IgD-negative memory B cell (primary cell): ENCODE data around the gene TCF4. TPM values are rescaled to one million over a fixed set of nuclear protein-coding genes. Genes with fewer than 3 reads are reported as not detected.

Source experiments
- H3K27ac Mint-ChIP-seq, 3 donors: one replicate each; pipeline ENCODE4 v1.8.0; 2020 to 2022; ENCODE audit warnings: mild to moderate bottlenecking in 3 of 3, mixed read lengths in 3 of 3, moderate library complexity in 1 of 3
- H3K27me3 Mint-ChIP-seq: one replicate; pipeline ENCODE4 v1.8.0; 2021; ENCODE audit warnings: mixed read lengths
- H3K36me3 Mint-ChIP-seq: one replicate; pipeline ENCODE4 v1.8.0; 2020; ENCODE audit warnings: mild to moderate bottlenecking, mixed read lengths
- H3K4me1 Mint-ChIP-seq, 3 donors: one replicate each; pipeline ENCODE4 v1.8.0; 2020 to 2022; ENCODE audit warnings: mixed read lengths in 3 of 3, mild to moderate bottlenecking in 1 of 3
- H3K4me3 Mint-ChIP-seq, 4 donors: one replicate each; pipeline ENCODE4 v1.8.0; 2020 to 2022; ENCODE audit warnings: mild to moderate bottlenecking in 4 of 4, mixed read lengths in 4 of 4, moderate library complexity in 3 of 4
- H3K9me3 Mint-ChIP-seq, 3 donors: one replicate each; pipeline ENCODE4 v1.8.0; 2020 to 2021; ENCODE audit warnings: mixed read lengths in 3 of 3, mild to moderate bottlenecking in 1 of 3
- polyA plus RNA-seq: library from polyadenylated mRNA; unstranded; fragments of 300-500 nt; fragmentation: Illumina TruSeq; gene quantifications from one replicate; pipeline ENCODE4 v1.2.3, GENCODE V29; 2021

TCF4 gene
- polyA plus RNA-seq, 1 donor from 2014 or later = 256 TPM

DNA sequence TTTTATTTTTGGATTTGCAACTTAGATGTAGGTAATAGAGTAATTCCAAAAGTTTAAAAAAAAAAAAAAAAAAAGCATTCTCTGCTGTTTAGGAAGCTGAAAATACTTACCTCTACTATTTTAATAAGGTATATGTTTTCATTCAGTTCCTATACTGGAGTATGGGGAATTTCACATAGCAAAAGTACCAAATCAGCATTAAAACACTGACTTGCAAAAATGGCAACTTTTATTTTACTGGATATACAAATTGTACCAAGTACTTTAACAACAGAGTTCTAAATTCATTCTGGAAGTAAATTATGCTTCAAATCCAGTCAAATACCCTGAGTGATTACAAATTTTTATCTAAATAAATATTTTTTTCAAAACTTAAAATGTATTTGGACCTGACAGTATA is 76.7 kb downstream of the TCF4 start:
- no peaks in the 10 kb centered on the region for H3K27me3 Mint-ChIP-seq
- H3K27ac Mint-ChIP-seq = peak overlapping the region in 2 of 3 donors; percentile 73 to 75
- peaks cover 3% of the 10 kb centered on the region for H3K36me3 Mint-ChIP-seq
- peaks cover 15 to 25% (median 20%) of the 10 kb centered on the region in 3 donors for H3K4me1 Mint-ChIP-seq
- peak overlapping the region in 3 of 4 donors; percentile 31 to 74 (median 65) for H3K4me3 Mint-ChIP-seq
- no peaks in the 10 kb centered on the region for H3K9me3 Mint-ChIP-seq

DNA sequence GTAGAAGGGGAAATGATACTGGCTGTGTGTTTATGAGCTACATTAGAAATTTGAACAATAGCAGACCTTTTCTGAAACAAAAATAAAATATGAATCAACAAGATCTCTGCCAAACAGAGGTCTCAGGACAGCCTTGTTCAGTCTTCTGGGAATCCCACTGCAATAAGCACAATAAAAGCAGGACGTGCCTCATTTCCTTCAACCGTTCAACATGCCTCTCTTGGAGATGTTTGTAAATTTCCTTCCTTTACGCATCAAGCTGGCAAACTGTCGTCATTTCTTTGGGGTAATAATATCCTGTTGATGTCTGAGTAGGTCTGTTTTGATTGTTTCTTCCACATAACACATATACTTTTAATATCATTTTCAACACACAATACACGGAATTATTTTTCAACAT is 77.2 kb downstream of the TCF4 start:
- Mint-ChIP-seq H3K4me1 (peaks cover 20 to 30% (median 24%) of the 10 kb centered on the region in 3 donors), H3K27me3 (no peaks in the 10 kb centered on the region), H3K27ac (peak overlapping the region; percentile 73 to 90 (median 75)), H3K9me3 (no peaks in the 10 kb centered on the region), H3K4me3 (peak overlapping the region; percentile 31 to 74 (median 64)), H3K36me3 (peaks cover 3% of the 10 kb centered on the region)

DNA sequence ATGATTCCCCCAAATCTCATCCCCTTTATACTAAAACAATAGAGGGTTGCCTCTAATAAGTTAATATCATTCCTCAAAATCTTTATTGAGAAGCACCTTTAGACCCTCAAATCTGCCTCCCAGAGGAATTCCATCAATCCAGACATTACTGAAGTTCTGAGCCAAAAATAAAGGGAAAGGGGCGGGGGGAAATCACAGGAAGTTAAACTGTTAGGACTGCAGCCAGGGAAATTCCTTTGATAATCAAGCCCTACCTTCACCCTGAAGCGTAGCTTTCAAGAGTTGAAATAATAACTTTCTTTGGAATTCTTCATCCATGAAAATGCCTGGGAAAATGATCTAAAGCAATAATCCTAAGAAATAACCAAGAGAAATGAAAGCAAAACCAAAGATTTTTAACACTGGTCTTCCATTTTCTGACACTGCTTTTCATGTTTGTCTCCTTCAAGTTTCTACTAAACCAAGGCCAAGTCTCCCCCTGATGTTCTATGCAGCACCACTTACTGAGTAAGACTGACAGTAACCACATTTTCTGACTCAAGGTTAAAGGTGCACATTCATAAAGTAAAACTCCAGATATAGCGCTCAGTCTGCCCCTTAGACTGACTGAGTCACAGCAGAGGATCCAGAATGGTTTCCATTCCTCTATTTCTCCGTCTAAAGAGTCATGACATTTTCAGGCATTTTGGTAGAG is 78.2 kb downstream of the TCF4 start:
- H3K36me3 Mint-ChIP-seq = peaks cover 3% of the 10 kb centered on the region
- peak overlapping the region; percentile 73 to 90 (median 75) for H3K27ac Mint-ChIP-seq
- no peaks in the 10 kb centered on the region for H3K9me3 Mint-ChIP-seq
- H3K4me1 Mint-ChIP-seq = peaks cover 20 to 31% (median 27%) of the 10 kb centered on the region in 3 donors
- no peaks in the 10 kb centered on the region for H3K27me3 Mint-ChIP-seq
- H3K4me3 Mint-ChIP-seq = peak overlapping the region; percentile 31 to 74 (median 64)

DNA sequence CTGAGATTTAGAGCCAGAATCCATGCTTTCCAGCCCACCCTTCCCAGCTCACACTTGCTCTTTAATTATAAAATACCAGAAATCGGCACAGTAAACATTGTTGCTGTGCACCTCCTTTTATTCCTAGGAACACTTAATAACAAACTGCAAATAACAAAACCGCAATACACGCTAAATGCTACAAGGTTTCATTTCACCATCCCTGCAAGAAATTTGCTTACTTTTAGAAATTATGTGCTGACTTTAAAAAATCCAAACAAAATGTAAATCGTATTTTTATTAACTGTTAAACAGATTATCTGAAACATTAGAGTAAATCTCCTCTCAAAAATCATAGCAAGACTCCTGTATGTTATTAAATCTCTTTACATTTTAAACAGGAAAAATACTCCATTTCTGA is 79.3 kb downstream of the TCF4 start:
- H3K27me3 Mint-ChIP-seq = no peaks in the 10 kb centered on the region
- H3K4me3 Mint-ChIP-seq = peak overlapping the region in 1 of 4 donors; percentile 23
- peaks cover 20 to 31% (median 28%) of the 10 kb centered on the region in 3 donors for H3K4me1 Mint-ChIP-seq
- peaks cover 3% of the 10 kb centered on the region for H3K36me3 Mint-ChIP-seq
- H3K9me3 Mint-ChIP-seq = no peaks in the 10 kb centered on the region
- no peak overlapping the region for H3K27ac Mint-ChIP-seq

GRCh38 chr18:55506074-55506473 is 81.9 kb downstream of the TCF4 start:
- no peaks in the 10 kb centered on the region for H3K27me3 Mint-ChIP-seq
- H3K4me3 Mint-ChIP-seq = peak overlapping the region in 1 of 4 donors; percentile 75
- H3K4me1 Mint-ChIP-seq = peaks cover 23 to 34% (median 27%) of the 10 kb centered on the region in 3 donors
- H3K36me3 Mint-ChIP-seq = peaks cover 3% of the 10 kb centered on the region
- H3K27ac Mint-ChIP-seq = peak overlapping the region in 2 of 3 donors; percentile 13 to 88
- H3K9me3 Mint-ChIP-seq = no peaks in the 10 kb centered on the region

- H3K4me3 Mint-ChIP-seq = no peak overlapping the region
- H3K36me3 Mint-ChIP-seq = peaks cover 3% of the 10 kb centered on the region
- H3K9me3 Mint-ChIP-seq = no peaks in the 10 kb centered on the region
- peaks cover 11 to 22% (median 14%) of the 10 kb centered on the region in 3 donors for H3K4me1 Mint-ChIP-seq
- H3K27ac Mint-ChIP-seq = no peak overlapping the region
- no peaks in the 10 kb centered on the region for H3K27me3 Mint-ChIP-seq
These were observed 83.2 kb downstream of the TCF4 start for GRCh38 chr18:55504808-55505207.

GRCh38 chr18:55503167-55503820 is 84.7 kb downstream of the TCF4 start:
- H3K27ac Mint-ChIP-seq = peak overlapping the region in 1 of 3 donors; percentile 72
- H3K4me1 Mint-ChIP-seq = peaks cover 10 to 17% (median 12%) of the 10 kb centered on the region in 3 donors
- H3K4me3 Mint-ChIP-seq = no peak overlapping the region
- no peaks in the 10 kb centered on the region for H3K27me3 Mint-ChIP-seq
- peaks cover 3% of the 10 kb centered on the region for H3K36me3 Mint-ChIP-seq
- H3K9me3 Mint-ChIP-seq = peaks cover 0 to 1% (median 0%) of the 10 kb centered on the region in 3 donors

DNA sequence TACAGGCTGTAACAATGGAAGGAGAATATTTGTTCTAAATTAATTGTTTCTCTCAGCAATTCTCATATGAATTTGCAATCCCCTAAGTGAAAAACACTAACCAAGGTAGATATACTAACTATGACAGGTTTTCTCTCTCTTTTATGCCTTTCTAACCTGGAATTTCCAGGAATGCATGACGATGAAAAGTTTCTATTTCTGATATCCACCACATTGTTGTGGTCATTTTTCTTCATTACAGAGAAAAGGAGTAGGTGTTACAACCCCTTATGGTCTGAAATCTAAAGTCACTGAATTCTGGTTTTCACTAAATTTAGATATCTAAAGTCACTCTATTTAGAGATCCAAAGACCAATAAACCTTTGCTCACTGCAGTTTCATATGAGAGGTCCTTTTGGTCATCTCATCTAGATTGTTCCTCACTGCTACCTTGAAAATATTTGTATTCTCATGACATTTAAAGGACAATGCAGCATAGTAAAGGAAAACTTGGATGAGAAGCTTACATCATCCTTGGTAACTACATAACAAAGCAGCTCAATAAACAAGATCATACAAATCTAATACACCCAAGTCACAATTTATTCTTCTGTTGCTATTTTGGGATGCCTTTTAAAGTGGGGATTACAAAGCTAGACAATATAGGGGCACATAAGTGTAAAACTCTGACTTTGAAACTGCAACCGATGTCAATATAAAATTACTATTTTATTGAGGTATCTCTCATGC is 85.8 kb downstream of the TCF4 start:
- H3K36me3 Mint-ChIP-seq = no peaks in the 10 kb centered on the region
- peaks cover 0 to 1% (median 0%) of the 10 kb centered on the region in 3 donors for H3K9me3 Mint-ChIP-seq
- H3K4me1 Mint-ChIP-seq = peaks cover 10 to 12% (median 11%) of the 10 kb centered on the region in 3 donors
- H3K27me3 Mint-ChIP-seq = no peaks in the 10 kb centered on the region
- no peak overlapping the region for H3K27ac Mint-ChIP-seq
- H3K4me3 Mint-ChIP-seq = no peak overlapping the region

DNA sequence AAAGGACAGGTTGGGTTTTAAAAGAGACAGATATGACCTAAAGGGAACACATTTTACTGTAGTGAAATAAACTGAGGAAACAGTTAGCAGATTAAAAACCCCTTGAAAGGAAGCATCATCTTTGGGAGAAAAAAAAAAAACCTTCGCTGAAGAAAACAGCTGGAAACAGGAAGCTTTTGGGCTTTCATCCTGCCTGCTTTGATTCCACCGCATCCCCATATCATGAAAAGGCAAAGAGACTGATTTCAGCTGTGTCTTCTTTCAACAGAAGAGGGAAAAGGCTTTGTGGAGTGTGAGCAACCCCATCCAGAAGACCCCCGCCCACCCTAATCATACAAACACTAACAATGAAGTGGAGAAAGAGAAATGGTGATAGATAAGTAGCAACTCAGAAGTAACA is 86.4 kb downstream of the TCF4 start:
- no peaks in the 10 kb centered on the region for H3K27me3 Mint-ChIP-seq
- no peak overlapping the region for H3K4me3 Mint-ChIP-seq
- H3K36me3 Mint-ChIP-seq = no peaks in the 10 kb centered on the region
- peaks cover 0 to 1% (median 0%) of the 10 kb centered on the region in 3 donors for H3K9me3 Mint-ChIP-seq
- peaks cover 10 to 11% (median 11%) of the 10 kb centered on the region in 3 donors for H3K4me1 Mint-ChIP-seq
- no peak overlapping the region for H3K27ac Mint-ChIP-seq

DNA sequence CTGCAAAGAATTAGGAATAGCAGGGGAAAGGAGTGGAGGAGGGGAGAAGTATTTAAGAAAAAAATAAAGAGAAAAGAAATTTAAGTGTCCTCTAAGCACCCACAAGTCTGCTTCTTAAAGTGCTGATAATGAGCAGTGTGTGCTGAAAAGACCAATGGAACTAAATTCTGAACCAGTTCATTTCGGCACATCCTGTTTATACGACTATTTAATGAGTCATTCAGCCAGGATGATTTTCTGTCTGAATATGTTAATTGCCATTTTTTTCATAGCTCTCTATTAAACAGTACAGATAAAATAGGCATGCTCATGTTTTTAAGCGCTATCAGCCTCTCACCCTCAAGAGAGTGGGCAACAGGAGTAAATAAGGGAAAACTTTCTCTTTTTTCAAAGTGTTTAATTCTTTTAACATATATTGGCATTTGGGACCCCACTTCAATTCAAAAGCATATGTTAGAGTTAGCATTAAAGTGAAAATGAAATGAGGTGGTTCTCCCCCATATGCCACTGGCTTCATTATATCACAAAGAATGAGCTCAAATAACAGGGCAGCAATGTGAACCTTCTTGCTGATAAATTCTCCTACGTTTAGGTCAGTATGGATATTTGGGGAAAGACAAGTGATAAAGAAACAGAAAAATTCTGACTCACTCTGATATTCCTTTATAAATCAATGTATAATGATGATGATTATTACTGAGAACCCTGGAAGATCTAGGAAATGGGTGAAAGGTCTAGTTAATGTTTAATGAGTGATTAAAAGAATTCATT is 87.5 kb downstream of the TCF4 start:
- H3K27me3 Mint-ChIP-seq = no peaks in the 10 kb centered on the region
- H3K36me3 Mint-ChIP-seq = no peaks in the 10 kb centered on the region
- H3K9me3 Mint-ChIP-seq = peaks cover 0 to 1% (median 0%) of the 10 kb centered on the region in 3 donors
- H3K4me3 Mint-ChIP-seq = no peak overlapping the region
- H3K4me1 Mint-ChIP-seq = peaks cover 2 to 4% (median 2%) of the 10 kb centered on the region in 3 donors
- H3K27ac Mint-ChIP-seq = no peak overlapping the region

DNA sequence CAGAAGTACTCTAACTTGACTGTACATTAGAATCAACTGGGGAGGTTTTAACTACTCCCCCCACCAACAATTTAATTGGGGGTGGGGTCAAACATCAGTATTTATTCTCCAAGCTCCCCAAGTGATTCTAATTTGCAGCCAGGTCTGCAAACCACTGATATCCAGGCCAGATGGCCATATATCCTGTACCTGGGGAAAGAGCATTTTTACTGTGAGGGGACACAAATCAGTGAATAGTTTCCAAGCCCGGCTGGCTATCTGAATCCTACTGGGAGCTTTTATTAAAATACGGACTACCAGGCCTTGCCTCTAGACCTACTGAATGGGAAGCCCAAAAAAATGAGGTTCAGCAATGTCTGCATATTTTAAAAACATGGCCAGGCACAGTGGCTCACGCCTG is 88.5 kb downstream of the TCF4 start:
- no peaks in the 10 kb centered on the region for H3K27me3 Mint-ChIP-seq

DNA sequence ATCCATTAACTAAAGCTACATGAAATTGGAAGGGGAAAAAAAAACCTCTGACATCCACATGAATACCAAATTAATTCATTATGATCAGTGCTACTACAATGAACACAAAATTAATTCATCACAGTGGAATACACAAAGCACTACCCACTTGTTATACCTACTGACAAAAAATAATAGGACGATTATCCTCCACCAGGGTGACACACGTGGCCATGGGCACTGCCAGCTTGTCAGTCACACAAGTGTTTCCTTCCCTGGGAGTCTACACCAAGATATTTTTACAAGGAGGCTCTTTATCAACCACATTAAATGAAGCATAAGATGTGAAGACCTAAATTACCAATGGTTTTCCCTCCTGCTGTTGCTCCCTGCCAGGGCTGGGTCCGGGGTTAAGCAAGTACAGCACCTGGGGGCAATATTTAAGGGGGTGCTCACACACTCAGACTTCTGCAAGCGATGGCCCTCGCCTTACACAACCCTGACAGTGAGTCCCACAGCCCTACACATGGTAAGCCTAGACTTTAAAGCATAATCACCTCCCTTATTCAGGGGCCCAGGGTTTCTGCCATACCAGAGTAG is 90.1 kb downstream of the TCF4 start:
- H3K4me1 Mint-ChIP-seq = peaks cover 0 to 2% (median 2%) of the 10 kb centered on the region in 3 donors
- no peak overlapping the region for H3K4me3 Mint-ChIP-seq
- no peak overlapping the region for H3K27ac Mint-ChIP-seq

More for the DNA sequence above, 88.5 kb downstream of the TCF4 start:
- Mint-ChIP-seq H3K27ac (no peak overlapping the region), H3K4me3 (no peak overlapping the region), H3K9me3 (peaks cover 0 to 1% (median 0%) of the 10 kb centered on the region in 3 donors), H3K4me1 (peaks cover 0 to 2% (median 2%) of the 10 kb centered on the region in 3 donors), H3K36me3 (peaks cover 3% of the 10 kb centered on the region)

DNA sequence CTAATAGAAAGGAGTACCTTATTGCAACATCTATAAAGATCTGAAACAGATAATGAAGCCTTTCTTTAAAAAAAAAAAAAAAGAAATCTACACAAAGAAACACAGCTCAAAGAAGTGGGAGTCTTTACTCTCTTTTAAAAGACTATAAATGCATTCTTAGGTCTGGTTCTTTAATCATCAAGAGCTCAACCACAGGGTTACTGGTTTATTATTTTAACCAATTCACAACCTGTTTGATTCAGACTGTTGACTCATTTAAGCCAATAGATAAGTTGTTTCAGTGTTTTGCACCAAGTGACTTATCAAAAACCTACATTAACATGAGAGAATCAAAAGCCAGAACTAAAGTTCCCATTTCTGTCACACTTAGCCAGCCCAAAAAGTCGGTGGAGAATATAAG is 93.1 kb downstream of the TCF4 start:
- Mint-ChIP-seq H3K27me3 (peaks cover 6% of the 10 kb centered on the region), H3K9me3 (peaks cover 0 to 1% (median 0%) of the 10 kb centered on the region in 3 donors), H3K4me1 (peaks cover 0 to under 1% (median 0%) of the 10 kb centered on the region in 3 donors), H3K4me3 (no peak overlapping the region), H3K36me3 (peaks cover 3% of the 10 kb centered on the region), H3K27ac (no peak overlapping the region)

More for the DNA sequence above, 90.1 kb downstream of the TCF4 start:
- Mint-ChIP-seq H3K36me3 (peaks cover 3% of the 10 kb centered on the region), H3K27me3 (no peaks in the 10 kb centered on the region), H3K9me3 (peaks cover 0 to 1% (median 0%) of the 10 kb centered on the region in 3 donors)

GRCh38 chr18:55494441-55494840 is 93.6 kb downstream of the TCF4 start:
- Mint-ChIP-seq H3K36me3 (peaks cover 3% of the 10 kb centered on the region), H3K9me3 (peaks cover 0 to 1% (median 0%) of the 10 kb centered on the region in 3 donors), H3K4me3 (no peak overlapping the region), H3K27ac (no peak overlapping the region), H3K27me3 (peaks cover 8% of the 10 kb centered on the region), H3K4me1 (peaks cover under 1 to 5% (median 4%) of the 10 kb centered on the region in 3 donors)
